GM18870 (cell line): ENCODE data around the gene GALNT6.
A peak's percentile ranks its signal among the peaks of the same experiment; 100 is the strongest.

Experiments used
- ATAC-seq: cut with Tn5 transposase; IDR thresholded peaks from one replicate; pipeline ENCODE4 v1.9.1; 2021; ENCODE audit warnings: moderate library complexity; ENCODE audit not compliant: unreplicated experiment

GALNT6 gene

GRCh38 chr12:51391283-51392123, at the start of gene GALNT6:
TSS of gene GALNT6 (minus strand) at chr12:51391406. CDS start at chr12:51379781, 11,625 bp downstream.
- no peak for ATAC-seq

- ATAC-seq = no peak
Measured at GRCh38 chr12:51439330-51439729, 48.1 kb upstream of the GALNT6 start.

GRCh38 chr12:51437431-51437830, 46.2 kb upstream of the GALNT6 start:
- ATAC-seq = no peak

- ATAC-seq = no peak
Measured at GRCh38 chr12:51434305-51434704, 43.1 kb upstream of the GALNT6 start.

GRCh38 chr12:51432921-51433320, 41.7 kb upstream of the GALNT6 start:
- ATAC-seq = no peak

GRCh38 chr12:51430196-51430895, 39.1 kb upstream of the GALNT6 start:
- no peak for ATAC-seq

GRCh38 chr12:51429700-51430099, 38.5 kb upstream of the GALNT6 start:
- no peak for ATAC-seq

GRCh38 chr12:51428256-51428655, 37.0 kb upstream of the GALNT6 start:
- ATAC-seq = no peak

- peak; percentile 56 for ATAC-seq
Measured at GRCh38 chr12:51424662-51425539, 33.7 kb upstream of the GALNT6 start, which contains the start of gene SLC4A8. TSS of gene SLC4A8 (plus strand) at chr12:51424831. CDS start at chr12:51424988, 157 bp downstream.

- ATAC-seq = no peak
Measured at GRCh38 chr12:51424094-51424661, 33.0 kb upstream of the GALNT6 start.

GRCh38 chr12:51421266-51421884, 30.2 kb upstream of the GALNT6 start:
- no peak for ATAC-seq

GRCh38 chr12:51419425-51420193, 28.4 kb upstream of the GALNT6 start:
- ATAC-seq = no peak

GRCh38 chr12:51417826-51418225, 26.6 kb upstream of the GALNT6 start:
- ATAC-seq = no peak

GRCh38 chr12:51415931-51416330, 24.7 kb upstream of the GALNT6 start:
- no peak for ATAC-seq

GRCh38 chr12:51413791-51414190, 22.6 kb upstream of the GALNT6 start:
- ATAC-seq = no peak

- ATAC-seq = no peak
Measured at GRCh38 chr12:51413149-51413548, 21.9 kb upstream of the GALNT6 start.

- no peak for ATAC-seq
Measured at GRCh38 chr12:51409846-51410245, 18.6 kb upstream of the GALNT6 start.

- no peak for ATAC-seq
Measured at GRCh38 chr12:51407604-51408003, 16.4 kb upstream of the GALNT6 start.

GRCh38 chr12:51406859-51407258, 15.7 kb upstream of the GALNT6 start:
- no peak for ATAC-seq

GRCh38 chr12:51406290-51406689, 15.1 kb upstream of the GALNT6 start:
- no peak for ATAC-seq
